GM12878 (cell line): ENCODE results near the gene TLL2. TPM values are rescaled to one million over a fixed set of nuclear protein-coding genes. Genes with fewer than 3 reads are reported as not detected.

Source experiments
- ATAC-seq: fragments of 200-7000 bp; cut with Tn5 transposase; 3 replicates; pipeline ENCODE4 v1.9.1; 2020; ENCODE audit warnings: mild to moderate bottlenecking, moderate library complexity
- BruUV-seq: library from RNA; stranded (reverse); fragments of 400-500 nt; replicated peaks from 2 replicates; lab custom pipeline; 2021; lab: Mats Ljungman, UMichigan
- CTCF ChIA-PET: fragments of 300-600 bp; sonication (Branson Sonifier 250); formaldehyde crosslinking; extraction: SDS; loops from one replicate; lab custom pipeline; 2021; ENCODE audit warnings: inconsistent platforms; lab: Yijun Ruan, JAX
- POLR2A ChIA-PET: fragments of 350-600 bp; formaldehyde crosslinking; extraction: SDS; loops from one replicate; lab custom pipeline; 2021; ENCODE audit warnings: inconsistent platforms; lab: Charles Lee
- RAD21 ChIA-PET: fragments of 300-600 bp; sonication (Branson Sonifier 250); formaldehyde crosslinking; loops from one replicate; lab custom pipeline; 2023; ENCODE audit warnings: antibody characterized with exemption; ENCODE audit not compliant: unreplicated experiment; lab: Charles Lee
- SMC1A ChIA-PET: fragments of 300-600 bp; sonication (Branson Sonifier 250); formaldehyde crosslinking; loops from one replicate; lab custom pipeline; 2023; ENCODE audit not compliant: unreplicated experiment, uncharacterized antibody; lab: Charles Lee
- DNase-seq: peaks from one replicate; pipeline ENCODE4 v3.0.0-alpha.2; 2011; ENCODE audit warnings: low read depth, low spot score
- FAIRE-seq: peaks from 3 replicates; lab custom pipeline; 2011; peaks lifted over from hg19 to GRCh38; lab: Jason Lieb, UNC
- H2AFZ ChIP-seq: 2 replicates; pipeline ENCODE4 v1.6.0; 2011; ENCODE audit warnings: low read depth, low read length, control low read depth; ENCODE audit not compliant: control insufficient read depth
- H3K27ac ChIP-seq: 2 replicates; pipeline ENCODE4 v1.5.1; 2011; ENCODE audit warnings: control low read depth; ENCODE audit not compliant: control insufficient read depth, insufficient read depth
- H3K27me3 ChIP-seq, 2 experiments: replicated peaks in 1 of 2; 2 replicates each; pipeline versions ENCODE4 v1.6.0 to v1.6.1; 2011; ENCODE audit warnings: low read length in 1 of 2; ENCODE audit not compliant: control insufficient read depth in 2 of 2, insufficient read depth in 2 of 2
- H3K36me3 ChIP-seq, 2 experiments: 2 replicates each; pipeline ENCODE4 v1.5.1; 2011; ENCODE audit warnings: low read length in 1 of 2; ENCODE audit not compliant: control insufficient read depth in 2 of 2, insufficient read depth in 2 of 2
- H3K4me1 ChIP-seq: 2 replicates; pipeline ENCODE4 v1.6.1; 2011; ENCODE audit warnings: mild to moderate bottlenecking, low read length, moderate library complexity, mixed read lengths; ENCODE audit not compliant: control insufficient read depth, insufficient read depth
- H3K4me2 ChIP-seq: 2 replicates; pipeline ENCODE4 v1.6.0; 2011; ENCODE audit warnings: control low read depth; ENCODE audit not compliant: control insufficient read depth, insufficient read depth
- H3K4me3 ChIP-seq: fragments of 200-600 bp; sonication (generic); 2 replicates; pipeline ENCODE4 v1.5.1; 2016
- H3K79me2 ChIP-seq: 2 replicates; pipeline ENCODE4 v1.6.0; 2011; ENCODE audit warnings: low read length; ENCODE audit not compliant: control insufficient read depth, insufficient read depth
- H3K9ac ChIP-seq: 2 replicates; pipeline ENCODE4 v1.8.0; 2011; ENCODE audit warnings: low read length, control low read depth, mixed read lengths; ENCODE audit not compliant: control insufficient read depth, insufficient read depth
- H3K9me3 ChIP-seq: replicated peaks from 3 replicates; pipeline ENCODE4 v1.5.1; 2011; ENCODE audit warnings: mild to moderate bottlenecking, low read length; ENCODE audit not compliant: control insufficient read depth, insufficient read depth
- H4K20me1 ChIP-seq: 2 replicates; pipeline ENCODE4 v1.6.0; 2011; ENCODE audit not compliant: control insufficient read depth, insufficient read depth
- BRCA1 ChIP-seq: IDR thresholded peaks from 2 replicates; pipeline ENCODE4 v1.6.1; 2011; ENCODE audit warnings: low read depth, low read length, improper control_type of control experiment
- CTCF ChIP-seq, 3 experiments: IDR thresholded peaks in 2 of 3; conservative IDR thresholded peaks in 1 of 3; 2 replicates each; pipeline ENCODE4 v1.5.1; 2011; ENCODE audit warnings: low read depth in 3 of 3, low read length in 3 of 3, mild to moderate bottlenecking in 3 of 3, control low read depth in 2 of 3, moderate library complexity in 2 of 3, inconsistent platforms in 1 of 3, mixed read lengths in 1 of 3; ENCODE audit not compliant: control insufficient read depth in 2 of 3, insufficient read depth in 1 of 3; ENCODE audit errors: extremely low read depth in 1 of 3
- EZH2 ChIP-seq: IDR thresholded peaks from 2 replicates; pipeline ENCODE4 v1.6.1; 2012; ENCODE audit warnings: low read depth, mild to moderate bottlenecking, control low read depth, inconsistent platforms, low read length, borderline replicate concordance; ENCODE audit not compliant: control insufficient read depth
- RAD21 ChIP-seq: IDR thresholded peaks from 2 replicates; pipeline ENCODE4 v1.6.1; 2011; ENCODE audit warnings: mild to moderate bottlenecking, low read depth, low read length, moderate library complexity; ENCODE audit not compliant: insufficient read depth
- SMC3 ChIP-seq: IDR thresholded peaks from 2 replicates; pipeline ENCODE4 v1.6.1; 2011; ENCODE audit warnings: low read length, improper control_type of control experiment, borderline replicate concordance
- STAT3 ChIP-seq: IDR thresholded peaks from 2 replicates; pipeline ENCODE4 v1.6.1; 2011; ENCODE audit warnings: low read depth, low read length, improper control_type of control experiment
- YY1 ChIP-seq: IDR thresholded peaks from 2 replicates; pipeline ENCODE4 v1.6.1; 2011; ENCODE audit warnings: low read depth, mild to moderate bottlenecking, low read length
- WGBS: methylation state at CpG from one replicate; pipeline ENCODE4 v1.1.6; 2016; ENCODE audit warnings: low lambda C conversion rate; ENCODE audit not compliant: insufficient replicate concordance, insufficient coverage; ENCODE audit errors: missing lambda C conversion rate; 5-methylcytosine and 5-hydroxymethylcytosine counted together
- in situ Hi-C: fragments of 300-500 bp; cut with MboI; formaldehyde crosslinking; loops from 9 replicates; pipeline ENCODE4 v1.14.3; 2018; ENCODE audit warnings: mixed read lengths
- intact Hi-C: fragments of 100-400 bp; cut with micrococcal nuclease; formaldehyde crosslinking; loops from one replicate; pipeline ENCODE4 v1.14.2; 2022; ENCODE audit not compliant: unreplicated experiment
- polyA plus RNA-seq, 11 experiments: library from polyadenylated mRNA; depleted of rRNA in 4 of 11; unstranded in 6 of 11; stranded (reverse) in 5 of 11; fragments of >200 nt; fragmentation: Nextera tagmentation in 4 of 11; fragmentation: Illumina TruSeq in 1 of 11; extraction: Ambion mirVana in 4 of 11; extraction: Trizol in 1 of 11; gene quantifications; 1 replicate in 1 of 11; 2 replicates in 10 of 11; pipeline versions ENCODE4 v1.2.1 to v1.2.3, GENCODE V29; 2011 to 2016; ENCODE audit warnings: inconsistent platforms in 2 of 11, missing spikeins in 2 of 11, low read depth in 1 of 11
- total RNA-seq, 4 experiments: library from RNA; depleted of rRNA in 3 of 4; stranded (reverse); fragments of >200 nt in 3 of 4; fragmentation: Illumina TruSeq in 1 of 4; extraction: Trizol in 1 of 4; gene quantifications; 2 replicates each; pipeline versions ENCODE4 v1.2.1 to v1.2.3, GENCODE V29; 2013 to 2021

Gene TLL2
- total and polyA plus RNA-seq, 10 of the 15 experiments (the other 5 are each of a cell fraction or from before 2014, with no cell fraction given) = 0.02 to 2.1 (median 0.52) TPM

- intact Hi-C loops = loop anchor here (1.0 kb wide), 2 partner anchors 115 to 136 kb away; no protein-coding TSS in a partner anchor
- TF ChIP-seq YY1 = 0 out of 2 replicates have a peak, but pooled peaks have one; percentile 31
- TF ChIP-seq EZH2 = no peak
- no peak for TF ChIP-seq BRCA1
- TF ChIP-seq RAD21 = peak; percentile 56
- no peak for TF ChIP-seq STAT3
- TF ChIP-seq SMC3 = peak; percentile 54
- peak; percentile 60 to 77 (median 72) for TF ChIP-seq CTCF (IDR thresholded peaks at IDR 0.05 in 2 of 3, conservative IDR thresholded peaks at IDR 0.05 in 1 of 3; ENCODE audit: control insufficient read depth in 2 of 3, extremely low read depth in 1 of 3, insufficient read depth in 1 of 3, low read depth in 3 of 3, low read length in 3 of 3)
- TF ChIP-seq, all 136 proteins: peak for 4
- no peak for DNase-seq
- CTCF ChIA-PET = interaction anchor here (0.5 to 8.8 kb wide), 27 partner anchors 8 to 258 kb away, joined by 3 to 99 read pairs (median 4); no protein-coding TSS in a partner anchor
- Histone ChIP-seq H3K36me3 (no peaks in the 10 kb centered on the region), H3K27me3 (peaks cover 3 to 6% of the 10 kb centered on the region in 2 experiments; a peak in 3 of 4 replicates), H2AFZ (no peak overlapping the region), H4K20me1 (0 out of 2 replicates have a peak, but pooled peaks cover 4% of the 10 kb centered on the region), H3K4me2 (no peak overlapping the region; the same call in 1 of the 2 replicates), H3K79me2 (no peaks in the 10 kb centered on the region), H3K27ac (no peak overlapping the region), H3K4me3 (no peak overlapping the region), H3K4me1 (peaks cover 14% of the 10 kb centered on the region), H3K9me3 (no peaks in the 10 kb centered on the region), H3K9ac (no peak overlapping the region)
- peak; percentile 45 for ATAC-seq
- POLR2A ChIA-PET = interaction anchor here (0.9 kb wide), 1 partner anchor 12 kb away, joined by 3 read pairs; no protein-coding TSS in a partner anchor
- peak; percentile 61 for FAIRE-seq
- RAD21 ChIA-PET = interaction anchor here (0.8 to 1.4 kb wide), 4 partner anchors 9 to 136 kb away, joined by 3 read pairs; no protein-coding TSS in a partner anchor
- no TSS peak for BruUV-seq
- SMC1A ChIA-PET = interaction anchor here (0.8 to 3.0 kb wide), 11 partner anchors 10 to 259 kb away, joined by 3 to 10 read pairs (median 4); no protein-coding TSS in a partner anchor
- 50% methylated on average over 7 of the region's 7 CpGs for WGBS
- in situ Hi-C loops = loop anchor here (5.0 kb wide), 1 partner anchor 114 kb away; no protein-coding TSS in a partner anchor
Observed at GRCh38 chr10:96511044-96511945, 2.4 kb downstream of the TLL2 start.
